HG02970 (cell line): Measurements from ENCODE around the gene IFRD2.
A peak's percentile ranks its signal among the peaks of the same experiment; 100 is the strongest.
"Not testable (repeated sequence)": the region's sequence is repeated elsewhere in the genome, so short reads cannot be mapped to it uniquely, and the experiment has no call there.

Experiments used
- ATAC-seq: cut with Tn5 transposase; IDR thresholded peaks from one replicate; pipeline ENCODE4 v1.9.1; 2021; ENCODE audit warnings: mild to moderate bottlenecking, moderate library complexity, moderate number of reproducible peaks; ENCODE audit not compliant: unreplicated experiment, low FRiP score

IFRD2 gene

DNA sequence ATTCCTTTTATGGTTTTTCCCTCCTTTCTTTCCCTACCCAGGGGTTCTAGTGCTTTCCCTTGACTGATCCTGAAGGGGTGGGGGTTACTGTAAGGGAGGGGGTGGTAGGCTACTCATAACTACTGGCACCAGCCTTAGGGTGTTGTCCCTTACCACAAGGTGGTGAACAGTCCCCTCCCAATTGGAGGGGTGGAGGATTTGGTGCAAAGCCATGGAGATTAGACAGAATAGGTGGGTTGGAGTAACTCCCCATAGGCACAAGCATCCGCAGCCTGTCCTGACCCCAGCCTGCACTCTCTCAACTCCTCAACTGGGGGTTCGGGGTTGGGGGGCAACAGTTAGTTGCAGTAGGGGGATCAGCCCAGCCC is 32.9 kb upstream of the IFRD2 start:
- no peak for ATAC-seq

DNA sequence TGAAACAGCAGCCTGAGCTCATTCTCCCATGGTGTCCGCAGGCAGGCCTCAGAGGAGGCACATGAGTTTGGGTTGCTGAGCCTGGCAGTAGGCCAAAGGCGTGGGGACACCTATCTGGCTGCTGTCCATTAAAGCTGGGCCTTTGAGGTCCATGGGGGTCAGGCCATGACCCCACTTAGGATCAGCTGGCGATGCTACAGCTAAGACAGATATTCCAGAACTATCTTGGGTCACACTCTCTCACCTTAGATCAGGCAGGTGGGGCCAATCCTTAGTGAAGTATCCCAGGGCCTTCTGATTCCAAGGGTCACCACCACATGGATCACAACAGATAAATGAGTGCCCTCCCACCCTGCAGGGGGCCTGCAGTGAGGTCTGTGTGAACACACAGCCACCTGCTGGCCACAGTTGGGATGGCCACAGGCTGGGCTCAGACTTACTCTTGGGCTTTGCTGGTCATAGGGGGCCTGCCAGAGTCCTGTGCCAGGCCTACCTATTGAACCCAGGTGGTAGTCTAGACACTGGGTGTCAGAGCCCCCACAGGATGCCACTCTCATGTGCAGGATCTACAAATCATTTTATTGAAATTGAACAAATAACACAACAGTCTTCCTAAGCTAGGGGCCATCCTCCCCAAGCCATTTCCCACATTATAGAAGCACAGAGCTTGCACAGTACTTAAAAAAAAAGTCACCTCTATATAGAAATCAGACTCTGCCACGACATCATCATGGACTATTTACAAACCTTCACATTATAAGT is 32.3 kb upstream of the IFRD2 start:
- ATAC-seq = no peak

DNA sequence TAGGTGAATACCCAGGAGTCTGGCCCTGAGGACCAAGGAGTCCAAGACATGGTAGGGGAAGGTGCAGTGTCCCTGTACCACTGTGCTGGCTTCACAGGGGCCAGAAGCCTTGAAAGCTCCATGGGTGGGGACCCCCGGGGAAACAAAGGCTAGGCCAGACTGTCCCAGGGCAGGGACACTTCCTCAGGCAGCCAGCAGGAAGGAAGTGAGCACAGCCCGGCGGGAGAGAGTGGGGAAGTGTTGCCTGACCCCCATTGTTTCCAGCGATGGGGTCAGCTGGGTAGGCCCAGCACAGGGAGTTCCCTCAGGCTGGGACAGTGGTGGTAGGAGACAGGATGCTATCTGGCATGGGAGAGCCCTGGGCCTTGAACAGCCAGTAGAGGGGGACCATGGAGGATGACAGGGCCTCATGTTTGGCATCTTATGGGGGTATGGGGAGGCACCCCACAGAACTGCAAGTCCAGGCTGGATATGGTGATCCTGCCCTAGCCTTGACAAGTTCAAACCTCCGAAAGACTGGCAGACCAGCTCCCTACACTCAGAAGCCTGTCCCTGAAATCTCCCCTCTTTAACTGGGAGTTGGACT is 31.5 kb upstream of the IFRD2 start:
- no peak for ATAC-seq

DNA sequence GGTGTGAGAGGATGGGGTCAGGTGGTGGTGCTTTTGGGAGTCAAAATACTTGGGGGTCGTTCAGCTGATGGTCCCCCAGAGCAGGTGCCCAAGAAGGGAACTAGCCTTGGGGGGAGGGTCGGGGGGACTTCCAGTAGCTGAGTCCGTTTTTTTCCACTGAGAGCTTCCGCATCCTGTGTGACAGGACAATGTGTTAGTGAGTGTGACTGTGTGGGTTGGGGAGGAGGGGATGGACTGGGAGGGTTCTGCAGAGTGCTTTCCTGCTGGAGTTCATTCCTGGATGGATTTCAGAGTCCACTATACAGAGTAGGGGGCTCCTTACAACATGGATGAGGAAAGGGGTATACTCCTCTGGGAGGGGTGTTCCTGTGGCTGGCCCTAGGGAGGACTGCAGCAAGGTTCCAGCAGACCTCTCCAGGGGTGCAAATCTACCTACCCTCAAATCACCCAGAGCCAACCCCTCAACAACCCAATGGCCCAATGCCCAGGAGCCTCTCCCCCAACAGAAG is 30.9 kb upstream of the IFRD2 start:
- no peak for ATAC-seq

DNA sequence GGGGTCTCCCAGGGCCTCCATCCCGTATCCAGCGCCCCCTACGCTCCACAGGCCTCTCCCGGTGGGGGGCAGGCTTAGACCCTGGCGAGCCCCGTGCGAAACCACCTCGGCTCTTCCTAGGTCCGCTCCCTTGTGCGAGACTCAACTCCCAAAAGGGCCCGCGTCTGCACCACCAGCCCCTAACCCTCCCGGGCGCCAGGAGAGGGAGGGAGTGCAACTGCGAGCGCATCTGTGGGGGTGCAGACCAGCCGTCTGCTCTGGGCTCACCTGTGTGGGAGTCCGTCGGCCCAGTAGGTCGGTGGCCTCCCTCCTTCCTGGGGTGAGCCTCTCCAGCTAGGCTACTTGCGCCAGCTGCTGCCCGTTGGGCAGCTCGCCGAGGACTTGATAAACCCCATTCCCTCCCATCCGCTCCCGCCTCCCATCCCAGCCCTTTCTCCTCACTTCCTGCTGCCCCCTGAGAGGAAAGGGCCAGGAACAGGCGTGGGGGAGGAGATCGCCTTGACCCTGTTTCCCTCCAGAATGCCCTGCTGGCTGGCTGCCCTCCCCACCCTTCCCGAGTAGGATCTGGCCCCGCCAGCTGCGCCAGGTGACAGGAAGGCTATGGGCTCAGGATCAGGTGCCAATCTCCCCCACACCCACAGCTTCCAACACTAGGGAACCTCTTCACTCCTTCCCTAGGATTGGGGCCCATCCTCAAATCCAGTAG is 30.3 kb upstream of the IFRD2 start, which contains the start of gene HYAL2:
Gene HYAL2 (minus strand): TSS at position 360 of the 706 bp plus-strand sequence. CDS start 2,256 bp downstream, outside the sequence.
- ATAC-seq = no peak

DNA sequence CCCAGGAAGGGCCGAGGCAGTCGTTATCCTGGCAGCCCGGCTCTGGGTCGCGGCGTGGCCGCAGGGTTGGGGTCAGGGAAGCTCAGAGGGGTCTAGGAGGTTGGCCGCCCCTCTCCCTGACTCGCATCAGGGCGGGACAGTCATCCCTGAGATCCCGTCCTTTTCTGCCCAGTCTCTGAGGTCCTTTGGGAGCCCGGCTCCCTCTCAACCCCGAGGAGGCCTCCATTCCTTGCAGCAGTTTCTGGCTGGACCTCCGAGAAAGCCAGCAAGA is 29.8 kb upstream of the IFRD2 start:
- ATAC-seq = no peak

DNA sequence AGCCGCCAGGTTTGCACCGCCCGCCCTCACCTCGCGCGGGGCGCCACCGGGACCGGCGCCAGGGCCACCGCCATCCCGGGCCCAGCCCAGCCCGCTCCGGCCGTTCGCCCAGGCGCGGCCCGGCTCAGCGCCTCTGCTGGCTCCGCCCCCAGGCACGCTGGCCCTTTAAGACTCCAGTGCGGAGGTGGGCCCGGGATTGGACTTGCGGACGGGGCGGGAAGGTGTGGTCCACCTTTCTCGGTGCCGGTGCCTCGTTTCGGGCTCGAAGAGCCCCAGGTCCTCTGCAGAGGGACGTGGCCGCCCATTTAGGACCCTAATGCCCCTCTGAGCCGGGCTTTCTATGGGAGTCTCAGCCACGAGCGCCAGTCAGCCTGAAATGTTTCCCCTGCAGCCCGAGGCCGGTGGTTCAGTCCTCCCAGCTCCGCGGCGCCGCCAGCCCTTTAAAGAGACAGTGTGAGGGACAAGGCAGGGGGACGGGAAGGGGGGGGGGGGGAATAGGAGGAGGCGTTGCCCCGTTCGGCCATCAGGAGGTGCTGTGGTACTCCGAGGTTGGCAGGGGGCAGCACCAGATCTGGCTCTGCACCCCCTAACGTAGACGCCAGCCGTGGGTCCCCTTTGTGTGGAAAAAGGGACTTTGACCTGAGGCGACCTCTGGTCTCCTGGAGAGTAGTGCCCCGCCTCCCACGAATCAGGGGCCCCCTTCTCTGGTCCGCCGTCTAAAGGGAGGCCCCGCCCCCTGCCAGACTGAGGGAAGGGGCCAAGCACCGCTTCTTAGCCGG is 29.3 kb upstream of the IFRD2 start:
- peak; percentile 72 for ATAC-seq

DNA sequence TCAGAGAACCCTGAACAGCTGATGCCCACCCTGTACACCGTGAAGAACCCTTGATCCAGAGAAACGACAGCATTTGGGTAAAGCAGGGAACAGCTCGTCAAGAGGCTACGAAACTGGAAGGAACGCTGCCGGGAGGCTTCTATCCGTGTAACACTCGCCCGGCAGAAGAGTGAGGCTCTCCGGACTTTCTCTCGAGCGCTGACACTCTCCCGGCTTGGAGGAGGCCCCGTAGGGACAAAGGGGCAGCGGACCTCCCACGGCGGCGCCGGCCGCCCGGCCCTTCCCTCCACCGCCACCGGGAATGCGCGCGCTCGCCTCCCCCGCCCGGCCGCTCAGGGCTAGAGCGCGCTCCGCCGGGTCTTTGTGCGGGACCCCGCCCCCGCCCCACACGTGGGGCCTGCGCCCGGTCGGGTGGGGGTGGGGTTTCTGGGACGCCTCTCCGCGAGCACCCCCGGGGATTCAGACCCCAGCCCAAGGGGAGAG is 28.7 kb upstream of the IFRD2 start:
- ATAC-seq = peak; percentile 44

DNA sequence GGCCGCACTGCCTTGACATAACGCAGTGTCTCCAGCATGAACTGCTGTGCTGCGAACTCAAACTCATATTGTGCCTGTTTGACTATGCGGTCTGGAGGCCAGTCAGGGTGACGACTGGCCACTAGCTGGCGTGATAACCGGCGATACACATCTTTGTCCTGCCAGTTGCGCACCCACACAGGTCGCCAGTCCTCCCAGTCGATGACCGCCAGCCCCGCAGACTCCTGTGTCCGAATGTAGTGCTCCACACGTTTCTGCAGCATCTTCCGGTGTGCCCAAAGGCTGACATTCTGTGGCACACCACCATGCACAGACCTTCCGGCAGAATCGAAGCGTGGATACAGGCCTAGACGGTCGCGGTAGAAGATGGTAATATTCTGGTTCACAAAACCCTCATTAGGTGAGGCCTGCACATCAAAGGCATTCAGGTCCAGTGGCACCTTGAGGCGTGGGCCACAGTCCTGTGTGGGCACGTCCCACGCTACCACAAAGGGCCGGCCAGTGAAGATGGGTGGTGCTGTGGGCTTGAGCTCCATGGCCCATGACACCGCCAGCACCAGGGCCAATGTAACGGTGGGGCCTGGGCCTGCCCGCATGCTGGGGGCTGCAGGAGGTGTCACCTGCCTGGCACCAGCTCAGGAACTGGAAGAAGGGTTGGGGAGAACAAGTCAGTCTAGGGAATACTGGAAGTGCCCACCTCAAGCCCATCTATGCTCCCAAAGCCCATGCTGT is 27.8 kb upstream of the IFRD2 start:
- no peak for ATAC-seq

DNA sequence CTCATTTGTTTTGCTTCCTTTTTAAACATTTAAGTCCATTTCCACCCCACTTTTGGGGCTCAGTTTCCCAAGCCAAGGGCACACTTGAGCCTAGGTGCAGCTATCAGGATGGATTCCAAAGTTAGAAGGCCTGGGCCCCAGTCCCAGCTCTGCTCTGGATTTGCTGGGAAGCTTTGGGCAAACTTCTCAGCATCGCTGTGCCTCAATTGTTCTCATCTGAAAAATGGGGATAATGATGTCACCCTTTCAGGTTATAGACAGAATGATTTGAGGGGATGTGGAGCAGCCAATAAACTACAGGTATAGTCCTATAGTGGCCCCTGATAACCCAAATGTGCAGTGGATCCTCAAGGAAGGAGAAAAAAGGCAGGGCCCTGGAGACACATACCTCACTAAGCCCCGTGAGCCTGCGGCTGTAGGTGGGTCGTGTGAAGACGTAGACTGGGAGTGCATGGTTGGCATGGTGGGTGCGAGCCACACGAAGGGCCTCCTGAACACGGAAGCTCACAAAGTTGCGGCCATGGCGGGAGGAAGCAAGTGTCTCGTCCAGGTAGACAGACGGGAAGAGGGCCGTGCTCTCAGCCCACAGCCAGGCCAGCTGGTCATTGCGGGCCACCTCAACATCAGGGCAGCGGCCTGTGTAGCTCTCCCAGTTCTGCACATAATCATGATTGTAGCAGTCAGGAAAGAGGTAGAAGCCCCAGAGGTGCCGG is 27.1 kb upstream of the IFRD2 start:
- ATAC-seq = no peak

DNA sequence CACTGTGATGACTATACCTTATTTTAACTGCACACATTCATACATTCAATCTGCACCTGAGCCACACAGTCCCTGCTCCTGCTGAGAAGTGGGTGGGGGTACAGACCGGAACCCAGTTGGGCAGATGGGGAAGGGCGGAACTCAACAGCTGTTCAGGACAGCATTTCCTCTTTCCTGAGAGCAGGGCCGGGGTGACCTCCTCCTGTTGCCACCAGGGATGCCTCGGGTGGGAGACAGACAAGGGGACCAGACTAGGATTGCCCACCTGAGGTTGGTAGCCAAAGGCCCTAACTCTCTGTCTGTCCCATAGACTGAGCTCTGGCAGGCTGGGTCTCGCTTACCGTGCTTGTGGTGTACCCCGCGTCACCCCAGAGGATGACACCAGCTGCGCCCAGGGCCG is 26.4 kb upstream of the IFRD2 start:
- ATAC-seq = no peak

DNA sequence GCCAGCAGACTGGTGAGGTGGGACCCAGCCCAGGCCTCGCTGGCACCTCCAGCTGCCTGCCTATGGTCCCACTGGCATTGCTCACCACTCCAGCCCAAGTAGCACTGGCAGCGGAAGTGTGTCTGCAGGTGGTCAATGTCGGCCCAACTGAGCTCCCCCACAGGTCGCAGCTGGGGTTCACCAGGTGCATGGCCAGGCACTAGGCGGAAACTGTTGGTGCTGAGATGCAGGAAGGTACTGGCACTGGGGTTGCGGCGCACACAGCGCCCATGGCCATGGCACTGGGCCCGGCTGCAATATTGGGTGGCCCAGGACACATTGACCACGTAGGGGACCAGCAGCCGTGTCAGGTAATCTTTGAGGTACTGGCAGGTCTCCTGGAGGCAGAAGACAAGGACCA is 25.9 kb upstream of the IFRD2 start:
- no peak for ATAC-seq

DNA sequence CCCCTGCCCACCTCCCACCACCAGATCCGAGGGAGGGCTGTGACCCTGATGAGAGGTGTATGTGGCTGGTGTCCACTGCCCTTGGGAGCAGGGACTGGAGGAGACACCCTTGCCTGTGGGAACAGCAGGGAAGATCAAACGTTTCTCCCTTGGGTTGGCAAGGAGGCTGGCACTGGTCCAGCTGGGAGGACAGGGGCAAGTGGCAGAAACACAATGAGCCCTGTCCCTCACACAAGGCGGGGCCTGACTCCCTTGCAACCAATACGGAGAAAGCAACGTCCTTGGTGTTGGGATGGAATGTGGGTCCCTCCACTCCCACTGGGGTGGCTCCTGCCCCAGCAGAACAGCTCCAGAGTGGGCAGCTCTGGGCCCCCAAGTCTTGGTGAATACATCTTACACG is 25.1 kb upstream of the IFRD2 start:
- ATAC-seq = no peak

DNA sequence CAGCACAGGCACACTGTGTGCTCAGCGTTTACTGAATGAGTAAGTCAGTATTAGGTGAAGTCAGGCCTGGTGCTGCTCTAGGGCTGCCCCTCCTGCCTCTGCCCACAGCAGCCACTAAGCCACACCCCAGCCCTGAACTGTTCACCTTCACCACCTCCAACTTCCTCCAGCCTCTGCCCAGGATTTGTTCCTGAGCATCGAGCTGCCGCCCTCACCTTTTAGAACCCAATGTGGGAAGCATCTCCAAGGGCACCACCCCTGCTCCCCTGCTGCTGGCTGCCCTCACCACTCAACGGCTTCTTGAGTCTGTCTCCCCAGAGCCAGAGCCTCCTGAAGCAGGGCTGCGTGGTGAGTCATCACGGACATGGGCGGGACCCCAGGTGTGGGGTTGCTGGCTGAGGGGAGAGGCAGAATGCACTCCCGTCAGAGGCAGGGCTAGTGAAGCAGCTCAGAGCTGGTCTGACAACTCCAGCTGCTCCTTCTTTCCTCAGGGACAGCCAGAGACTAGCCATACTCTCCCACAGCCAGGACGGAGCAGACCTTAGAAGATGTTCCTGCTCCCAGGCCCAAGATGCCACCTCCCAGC is 24.5 kb upstream of the IFRD2 start:
- no peak for ATAC-seq

DNA sequence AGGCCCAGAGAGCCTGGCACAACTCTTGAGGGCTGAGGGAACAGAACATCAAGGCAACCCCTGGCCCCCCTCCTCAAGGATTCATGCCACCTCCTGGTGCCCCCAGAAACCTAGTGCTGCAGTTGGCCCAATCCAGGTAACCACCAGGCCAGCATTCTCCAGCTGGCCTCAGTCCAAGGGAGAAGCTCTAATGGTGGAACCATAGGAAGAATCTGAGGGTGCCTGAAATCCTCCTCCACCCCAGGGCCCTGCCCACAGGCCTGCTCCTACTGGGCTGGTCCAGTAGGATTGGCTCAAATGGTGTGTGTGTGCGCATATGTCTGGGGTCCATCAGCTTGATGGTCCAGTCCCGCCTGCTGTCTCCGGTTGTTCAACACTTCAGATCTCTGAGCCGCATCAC is 22.6 kb upstream of the IFRD2 start:
- ATAC-seq = no peak

DNA sequence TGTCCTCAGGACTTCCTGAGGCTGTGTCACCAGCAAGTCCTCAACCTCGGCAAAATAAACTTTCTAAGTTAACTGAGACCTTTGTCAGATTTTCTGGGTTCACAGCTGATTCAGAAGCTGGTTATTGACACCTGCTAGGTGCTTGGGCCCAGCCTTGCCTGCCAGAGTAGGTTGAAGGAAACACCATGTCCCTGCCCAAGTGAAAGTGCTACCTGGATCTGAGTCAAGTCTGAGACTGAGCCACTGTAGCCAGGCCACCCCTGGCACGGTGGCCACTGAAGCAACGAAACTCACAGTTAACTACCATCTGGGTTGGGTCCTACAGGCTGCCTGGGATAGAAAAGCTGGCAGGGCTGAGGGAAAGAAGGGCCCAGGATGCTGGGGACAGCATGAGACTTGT is 22.1 kb upstream of the IFRD2 start:
- no peak for ATAC-seq

DNA sequence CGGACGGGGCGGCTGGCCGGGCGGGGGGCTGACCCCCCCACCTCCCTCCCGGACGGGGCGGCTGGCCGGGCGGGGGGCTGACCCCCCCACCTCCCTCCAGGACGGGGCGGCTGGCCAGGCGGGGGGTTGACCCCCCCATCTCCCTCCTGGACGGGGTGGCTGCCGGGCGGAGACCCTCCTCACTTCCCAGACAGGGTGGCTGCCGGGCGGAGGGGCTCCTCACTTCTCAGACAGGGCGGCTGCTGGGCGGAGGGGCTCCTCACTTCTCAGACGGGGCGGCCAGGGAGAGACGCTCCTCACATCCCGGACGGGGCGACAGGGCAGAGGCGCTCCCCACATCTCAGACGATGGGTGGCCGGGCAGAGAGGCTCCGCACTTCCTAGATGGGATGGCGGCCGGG is 19.8 kb upstream of the IFRD2 start:
- ATAC-seq = not testable (repeated sequence)

DNA sequence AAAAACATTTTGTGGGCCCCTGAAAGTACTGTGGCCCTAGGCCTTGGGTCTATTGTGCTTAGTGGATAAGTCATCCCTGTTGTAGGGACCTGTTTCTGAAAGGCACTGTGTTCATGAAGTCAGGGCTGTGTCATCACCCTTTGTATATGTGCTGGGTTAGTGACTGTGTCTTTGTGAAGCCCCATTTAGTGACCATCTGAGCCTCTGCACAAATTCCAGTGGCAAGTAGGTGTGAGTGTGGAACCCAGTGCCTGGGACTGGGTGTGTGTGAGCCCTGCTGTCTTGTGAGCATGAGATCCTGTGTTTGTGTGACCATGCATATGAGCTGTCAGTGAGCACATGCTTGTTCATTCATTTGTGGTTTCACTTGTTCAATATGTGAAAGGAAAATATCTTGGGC is 12.4 kb upstream of the IFRD2 start:
- ATAC-seq = no peak
